GM23338 (cell line): Measurements from ENCODE around the gene PXYLP1. TPM values are rescaled to one million over a fixed set of nuclear protein-coding genes. Genes with fewer than 3 reads are reported as not detected.

Experiments used
- ATAC-seq: fragments of 200-7000 bp; cut with Tn5 transposase; 3 replicates; pipeline ENCODE4 v1.9.1; 2020
- DNase-seq: peaks from one replicate; pipeline ENCODE4 v3.0.0-alpha.2; 2015; ENCODE audit warnings: low spot score
- H2AFZ ChIP-seq: fragments of 200-600 bp; sonication (generic); 2 replicates; pipeline ENCODE4 v1.8.0; 2016; ENCODE audit warnings: antibody characterized with exemption, mild to moderate bottlenecking, moderate library complexity
- H3F3A ChIP-seq: fragments of 200-600 bp; sonication (generic); replicated peaks from 2 replicates; pipeline ENCODE4 v1.8.0; 2017; ENCODE audit warnings: antibody characterized with exemption, mixed run types, low read depth
- H3K27ac ChIP-seq: fragments of 200-600 bp; sonication (generic); 2 replicates; pipeline ENCODE4 v1.6.1; 2016; ENCODE audit warnings: low read depth
- H3K27me3 ChIP-seq: fragments of 200-600 bp; sonication (generic); 2 replicates; pipeline ENCODE4 v1.8.0; 2016; ENCODE audit warnings: mild to moderate bottlenecking, mixed run types, moderate library complexity; ENCODE audit not compliant: insufficient read depth
- H3K36me3 ChIP-seq: fragments of 200-600 bp; sonication (generic); 2 replicates; pipeline ENCODE4 v1.8.0; 2016; ENCODE audit warnings: mild to moderate bottlenecking; ENCODE audit not compliant: insufficient read depth
- H3K4me1 ChIP-seq: fragments of 200-600 bp; sonication (generic); 2 replicates; pipeline ENCODE4 v1.8.0; 2016; ENCODE audit warnings: mild to moderate bottlenecking, moderate library complexity; ENCODE audit not compliant: insufficient read depth
- H3K4me2 ChIP-seq: fragments of 200-600 bp; sonication (generic); 2 replicates; pipeline ENCODE4 v1.7.1; 2017; ENCODE audit warnings: mixed run types
- H3K4me3 ChIP-seq: fragments of 200-600 bp; sonication (generic); 2 replicates; pipeline ENCODE4 v1.6.1; 2016; ENCODE audit warnings: mixed run types
- H3K79me2 ChIP-seq: fragments of 200-600 bp; sonication (generic); replicated peaks from 2 replicates; pipeline ENCODE4 v1.8.0; 2017; ENCODE audit warnings: mild to moderate bottlenecking; ENCODE audit not compliant: insufficient read depth
- H3K9me2 ChIP-seq: fragments of 200-600 bp; sonication (generic); 2 replicates; pipeline ENCODE4 v1.8.0; 2017; ENCODE audit not compliant: insufficient read depth
- H4K20me1 ChIP-seq: fragments of 200-600 bp; sonication (generic); replicated peaks from 2 replicates; pipeline ENCODE4 v1.8.0; 2017; ENCODE audit warnings: mild to moderate bottlenecking; ENCODE audit not compliant: insufficient read depth
- H3K27ac Mint-ChIP-seq: 2 replicates; pipeline ENCODE4 v1.8.0; 2020; ENCODE audit warnings: inconsistent platforms, mild to moderate bottlenecking, moderate library complexity, mixed read lengths
- H3K27me3 Mint-ChIP-seq: 3 replicates; pipeline ENCODE4 v1.8.0; 2022; ENCODE audit warnings: low read depth, mild to moderate bottlenecking, moderate library complexity, mixed read lengths, inconsistent platforms; ENCODE audit not compliant: insufficient read depth, poor library complexity
- H3K36me3 Mint-ChIP-seq: 3 replicates; pipeline ENCODE4 v1.8.0; 2021; ENCODE audit warnings: low read depth, mild to moderate bottlenecking, inconsistent platforms, moderate library complexity, mixed read lengths
- H3K4me1 Mint-ChIP-seq: 3 replicates; pipeline ENCODE4 v1.8.0; 2020; ENCODE audit warnings: mild to moderate bottlenecking, inconsistent platforms, mixed read lengths
- H3K4me3 Mint-ChIP-seq: 3 replicates; pipeline ENCODE4 v1.8.0; 2021; ENCODE audit warnings: moderate library complexity, mild to moderate bottlenecking, inconsistent platforms, mixed read lengths
- H3K9me3 Mint-ChIP-seq: 3 replicates; pipeline ENCODE4 v1.8.0; 2020; ENCODE audit warnings: moderate library complexity, mild to moderate bottlenecking, inconsistent platforms, mixed read lengths
- ETS1 ChIP-seq: IDR thresholded peaks from 2 replicates; pipeline ENCODE4 v1.6.1; 2016; ENCODE audit warnings: antibody characterized with exemption
- EZH2 ChIP-seq: fragments of 200-600 bp; sonication (generic); IDR thresholded peaks from one replicate; pipeline ENCODE4 v1.8.0; 2017; ENCODE audit warnings: antibody characterized with exemption, mild to moderate bottlenecking, low read depth; ENCODE audit not compliant: unreplicated experiment
- JUNB ChIP-seq: IDR thresholded peaks from one replicate; pipeline ENCODE4 v1.6.1; 2016; ENCODE audit warnings: antibody characterized with exemption; ENCODE audit not compliant: unreplicated experiment
- NANOG ChIP-seq: IDR thresholded peaks from 2 replicates; pipeline ENCODE4 v1.6.1; 2016; ENCODE audit warnings: antibody characterized with exemption, borderline replicate concordance
- POLR2AphosphoS5 ChIP-seq: IDR thresholded peaks from 2 replicates; pipeline ENCODE4 v1.6.1; 2016; ENCODE audit warnings: antibody characterized with exemption, low read depth
- STAT1 ChIP-seq: IDR thresholded peaks from one replicate; pipeline ENCODE4 v1.6.1; 2016; ENCODE audit warnings: antibody characterized with exemption; ENCODE audit not compliant: unreplicated experiment
- ZNF114 ChIP-seq: fragments of 250-450 bp; sonication (Bioruptor Pico); IDR thresholded peaks from 2 replicates; pipeline ENCODE4 v1.5.0; 2020; ENCODE audit warnings: mild to moderate bottlenecking, moderate library complexity
- ZNF331 ChIP-seq: fragments of 250-450 bp; sonication (Bioruptor Pico); IDR thresholded peaks from 2 replicates; pipeline ENCODE4 v1.5.0; 2020; ENCODE audit warnings: low read depth, mild to moderate bottlenecking, moderate library complexity
- polyA plus RNA-seq: library from polyadenylated mRNA; unstranded; fragments of >200 nt; fragmentation: Nextera tagmentation; extraction: Ambion mirVana; gene quantifications from 2 replicates; pipeline ENCODE4 v1.2.1, GENCODE V29; 2016
- total RNA-seq: library from RNA; depleted of rRNA; stranded (reverse); fragments of >200 nt; shearing (Covaris generic); gene quantifications from 2 replicates; pipeline ENCODE4 v1.2.3, GENCODE V29; 2014
- TF ChIP-seq, protein P1 (sequence below): IDR thresholded peaks from one replicate; pipeline ENCODE4 v1.6.1; 2018; ENCODE audit warnings: antibody characterized with exemption; ENCODE audit not compliant: unreplicated experiment
- TF ChIP-seq, protein P2 (sequence below), 2 experiments: fragments of 200-600 bp in 1 of 2; sonication (generic) in 1 of 2; conservative IDR thresholded peaks; 2 replicates each; pipeline versions ENCODE4 v1.5.1 to v1.6.1; 2016 to 2017; ENCODE audit warnings: antibody characterized with exemption in 2 of 2, low read depth in 2 of 2, mild to moderate bottlenecking in 2 of 2, moderate library complexity in 1 of 2
- TF ChIP-seq, protein P3 (sequence below): fragments of 250-450 bp; sonication (Bioruptor Pico); IDR thresholded peaks from 2 replicates; pipeline ENCODE4 v1.5.0; 2020; ENCODE audit warnings: mild to moderate bottlenecking, moderate library complexity

PXYLP1 gene
- total and polyA plus RNA-seq, 2 experiments from 2014 or later: 8.9 to 20.1 TPM

DNA sequence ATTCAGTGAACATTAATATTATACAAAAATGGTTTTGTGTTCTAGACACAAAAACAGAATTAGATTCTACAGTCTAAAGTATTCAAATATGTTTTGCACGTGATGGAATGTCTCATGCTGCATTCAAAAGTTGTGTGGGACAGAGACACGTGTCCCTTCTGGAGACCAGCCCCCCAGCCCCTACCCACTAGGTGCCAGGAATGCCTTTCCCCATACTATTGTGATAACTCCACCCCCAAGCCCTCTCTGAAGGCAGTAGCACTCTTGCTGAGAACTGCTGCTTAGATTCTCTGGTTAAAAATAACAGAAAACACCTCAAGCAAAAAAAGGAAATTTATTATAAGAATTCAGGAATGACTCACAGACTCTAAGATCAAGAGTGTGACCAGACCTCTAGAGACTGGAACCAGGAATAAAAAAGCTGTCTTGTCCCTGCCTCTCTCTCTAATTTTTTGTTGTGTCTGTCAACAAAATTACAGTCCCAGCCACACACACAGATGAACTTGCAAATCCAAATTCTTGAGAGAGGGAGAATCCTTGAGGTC, 57.7 kb downstream of the PXYLP1 start (continued):
- TF ChIP-seq, protein P1, sequence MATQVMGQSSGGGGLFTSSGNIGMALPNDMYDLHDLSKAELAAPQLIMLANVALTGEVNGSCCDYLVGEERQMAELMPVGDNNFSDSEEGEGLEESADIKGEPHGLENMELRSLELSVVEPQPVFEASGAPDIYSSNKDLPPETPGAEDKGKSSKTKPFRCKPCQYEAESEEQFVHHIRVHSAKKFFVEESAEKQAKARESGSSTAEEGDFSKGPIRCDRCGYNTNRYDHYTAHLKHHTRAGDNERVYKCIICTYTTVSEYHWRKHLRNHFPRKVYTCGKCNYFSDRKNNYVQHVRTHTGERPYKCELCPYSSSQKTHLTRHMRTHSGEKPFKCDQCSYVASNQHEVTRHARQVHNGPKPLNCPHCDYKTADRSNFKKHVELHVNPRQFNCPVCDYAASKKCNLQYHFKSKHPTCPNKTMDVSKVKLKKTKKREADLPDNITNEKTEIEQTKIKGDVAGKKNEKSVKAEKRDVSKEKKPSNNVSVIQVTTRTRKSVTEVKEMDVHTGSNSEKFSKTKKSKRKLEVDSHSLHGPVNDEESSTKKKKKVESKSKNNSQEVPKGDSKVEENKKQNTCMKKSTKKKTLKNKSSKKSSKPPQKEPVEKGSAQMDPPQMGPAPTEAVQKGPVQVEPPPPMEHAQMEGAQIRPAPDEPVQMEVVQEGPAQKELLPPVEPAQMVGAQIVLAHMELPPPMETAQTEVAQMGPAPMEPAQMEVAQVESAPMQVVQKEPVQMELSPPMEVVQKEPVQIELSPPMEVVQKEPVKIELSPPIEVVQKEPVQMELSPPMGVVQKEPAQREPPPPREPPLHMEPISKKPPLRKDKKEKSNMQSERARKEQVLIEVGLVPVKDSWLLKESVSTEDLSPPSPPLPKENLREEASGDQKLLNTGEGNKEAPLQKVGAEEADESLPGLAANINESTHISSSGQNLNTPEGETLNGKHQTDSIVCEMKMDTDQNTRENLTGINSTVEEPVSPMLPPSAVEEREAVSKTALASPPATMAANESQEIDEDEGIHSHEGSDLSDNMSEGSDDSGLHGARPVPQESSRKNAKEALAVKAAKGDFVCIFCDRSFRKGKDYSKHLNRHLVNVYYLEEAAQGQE: no peak
- TF ChIP-seq ZNF114: no peak
- TF ChIP-seq JUNB: no peak
- TF ChIP-seq, protein P2, sequence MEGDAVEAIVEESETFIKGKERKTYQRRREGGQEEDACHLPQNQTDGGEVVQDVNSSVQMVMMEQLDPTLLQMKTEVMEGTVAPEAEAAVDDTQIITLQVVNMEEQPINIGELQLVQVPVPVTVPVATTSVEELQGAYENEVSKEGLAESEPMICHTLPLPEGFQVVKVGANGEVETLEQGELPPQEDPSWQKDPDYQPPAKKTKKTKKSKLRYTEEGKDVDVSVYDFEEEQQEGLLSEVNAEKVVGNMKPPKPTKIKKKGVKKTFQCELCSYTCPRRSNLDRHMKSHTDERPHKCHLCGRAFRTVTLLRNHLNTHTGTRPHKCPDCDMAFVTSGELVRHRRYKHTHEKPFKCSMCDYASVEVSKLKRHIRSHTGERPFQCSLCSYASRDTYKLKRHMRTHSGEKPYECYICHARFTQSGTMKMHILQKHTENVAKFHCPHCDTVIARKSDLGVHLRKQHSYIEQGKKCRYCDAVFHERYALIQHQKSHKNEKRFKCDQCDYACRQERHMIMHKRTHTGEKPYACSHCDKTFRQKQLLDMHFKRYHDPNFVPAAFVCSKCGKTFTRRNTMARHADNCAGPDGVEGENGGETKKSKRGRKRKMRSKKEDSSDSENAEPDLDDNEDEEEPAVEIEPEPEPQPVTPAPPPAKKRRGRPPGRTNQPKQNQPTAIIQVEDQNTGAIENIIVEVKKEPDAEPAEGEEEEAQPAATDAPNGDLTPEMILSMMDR (conservative IDR thresholded peaks at IDR 0.05; ENCODE audit: low read depth in 2 of 2): no peak
- TF ChIP-seq POLR2AphosphoS5: no peak

DNA sequence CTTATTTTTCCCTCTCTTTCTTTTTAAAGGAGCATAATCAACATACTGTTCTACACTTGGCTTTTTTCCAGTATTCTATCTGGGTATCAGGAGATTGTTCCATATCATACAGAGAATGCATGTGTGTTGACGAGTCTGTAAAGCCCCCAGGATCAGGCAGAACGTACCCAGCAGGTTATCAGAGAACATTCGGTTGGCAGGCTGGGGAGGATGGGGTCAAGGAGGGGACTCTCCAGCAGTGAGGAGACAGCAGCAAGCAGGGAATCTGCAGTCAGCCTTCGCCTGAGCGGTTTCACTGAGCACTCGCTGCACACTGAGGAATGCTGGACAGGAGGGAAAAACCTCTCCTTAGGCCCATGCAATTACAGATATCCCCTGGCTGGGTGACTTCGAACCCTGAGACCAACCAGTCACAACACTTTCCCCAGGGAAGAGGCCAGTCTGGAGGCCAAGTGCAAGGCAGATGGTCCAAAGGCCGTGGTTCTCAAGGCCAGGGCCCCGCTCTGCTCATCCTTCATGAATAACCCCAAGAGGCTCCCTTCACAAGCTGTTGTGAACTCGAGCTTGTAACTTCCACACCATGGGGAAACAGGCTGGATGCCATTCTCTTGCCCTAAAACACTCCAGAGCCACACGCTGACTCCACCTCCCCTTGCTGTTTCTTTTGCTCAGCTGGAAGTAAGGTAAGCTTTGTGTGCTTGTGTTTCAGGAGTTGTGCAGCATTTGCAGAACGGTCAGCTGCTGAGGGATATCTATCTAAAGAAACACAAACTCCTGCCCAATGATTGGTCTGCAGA, 60.1 kb downstream of the PXYLP1 start:
- H3K27me3 Mint-ChIP-seq: no peaks in the 10 kb centered on the region
- Histone ChIP-seq H3K36me3 (no peaks in the 10 kb centered on the region; the same call in 1 of the 2 replicates), H4K20me1 (0 out of 2 replicates have a peak, but pooled peaks cover 3% of the 10 kb centered on the region), H3K79me2 (no peaks in the 10 kb centered on the region), H2AFZ (no peak overlapping the region), H3K27ac (no peak overlapping the region), H3K27me3 (no peaks in the 10 kb centered on the region), H3K4me2 (no peak overlapping the region), H3F3A (no peaks in the 10 kb centered on the region), H3K9me2 (no peaks in the 10 kb centered on the region), H3K4me3 (no peak overlapping the region), H3K4me1 (no peaks in the 10 kb centered on the region)
- peaks cover 2% of the 10 kb centered on the region; the same call in 1 of the 3 replicates for H3K9me3 Mint-ChIP-seq
- H3K4me1 Mint-ChIP-seq: no peaks in the 10 kb centered on the region
- H3K36me3 Mint-ChIP-seq: peaks cover 10% of the 10 kb centered on the region
- H3K27ac Mint-ChIP-seq: no peak overlapping the region
- TF ChIP-seq NANOG (no peak), EZH2 (no peak), ETS1 (no peak), STAT1 (no peak), ZNF331 (no peak), ZNF114 (no peak)
- TF ChIP-seq, protein P3, sequence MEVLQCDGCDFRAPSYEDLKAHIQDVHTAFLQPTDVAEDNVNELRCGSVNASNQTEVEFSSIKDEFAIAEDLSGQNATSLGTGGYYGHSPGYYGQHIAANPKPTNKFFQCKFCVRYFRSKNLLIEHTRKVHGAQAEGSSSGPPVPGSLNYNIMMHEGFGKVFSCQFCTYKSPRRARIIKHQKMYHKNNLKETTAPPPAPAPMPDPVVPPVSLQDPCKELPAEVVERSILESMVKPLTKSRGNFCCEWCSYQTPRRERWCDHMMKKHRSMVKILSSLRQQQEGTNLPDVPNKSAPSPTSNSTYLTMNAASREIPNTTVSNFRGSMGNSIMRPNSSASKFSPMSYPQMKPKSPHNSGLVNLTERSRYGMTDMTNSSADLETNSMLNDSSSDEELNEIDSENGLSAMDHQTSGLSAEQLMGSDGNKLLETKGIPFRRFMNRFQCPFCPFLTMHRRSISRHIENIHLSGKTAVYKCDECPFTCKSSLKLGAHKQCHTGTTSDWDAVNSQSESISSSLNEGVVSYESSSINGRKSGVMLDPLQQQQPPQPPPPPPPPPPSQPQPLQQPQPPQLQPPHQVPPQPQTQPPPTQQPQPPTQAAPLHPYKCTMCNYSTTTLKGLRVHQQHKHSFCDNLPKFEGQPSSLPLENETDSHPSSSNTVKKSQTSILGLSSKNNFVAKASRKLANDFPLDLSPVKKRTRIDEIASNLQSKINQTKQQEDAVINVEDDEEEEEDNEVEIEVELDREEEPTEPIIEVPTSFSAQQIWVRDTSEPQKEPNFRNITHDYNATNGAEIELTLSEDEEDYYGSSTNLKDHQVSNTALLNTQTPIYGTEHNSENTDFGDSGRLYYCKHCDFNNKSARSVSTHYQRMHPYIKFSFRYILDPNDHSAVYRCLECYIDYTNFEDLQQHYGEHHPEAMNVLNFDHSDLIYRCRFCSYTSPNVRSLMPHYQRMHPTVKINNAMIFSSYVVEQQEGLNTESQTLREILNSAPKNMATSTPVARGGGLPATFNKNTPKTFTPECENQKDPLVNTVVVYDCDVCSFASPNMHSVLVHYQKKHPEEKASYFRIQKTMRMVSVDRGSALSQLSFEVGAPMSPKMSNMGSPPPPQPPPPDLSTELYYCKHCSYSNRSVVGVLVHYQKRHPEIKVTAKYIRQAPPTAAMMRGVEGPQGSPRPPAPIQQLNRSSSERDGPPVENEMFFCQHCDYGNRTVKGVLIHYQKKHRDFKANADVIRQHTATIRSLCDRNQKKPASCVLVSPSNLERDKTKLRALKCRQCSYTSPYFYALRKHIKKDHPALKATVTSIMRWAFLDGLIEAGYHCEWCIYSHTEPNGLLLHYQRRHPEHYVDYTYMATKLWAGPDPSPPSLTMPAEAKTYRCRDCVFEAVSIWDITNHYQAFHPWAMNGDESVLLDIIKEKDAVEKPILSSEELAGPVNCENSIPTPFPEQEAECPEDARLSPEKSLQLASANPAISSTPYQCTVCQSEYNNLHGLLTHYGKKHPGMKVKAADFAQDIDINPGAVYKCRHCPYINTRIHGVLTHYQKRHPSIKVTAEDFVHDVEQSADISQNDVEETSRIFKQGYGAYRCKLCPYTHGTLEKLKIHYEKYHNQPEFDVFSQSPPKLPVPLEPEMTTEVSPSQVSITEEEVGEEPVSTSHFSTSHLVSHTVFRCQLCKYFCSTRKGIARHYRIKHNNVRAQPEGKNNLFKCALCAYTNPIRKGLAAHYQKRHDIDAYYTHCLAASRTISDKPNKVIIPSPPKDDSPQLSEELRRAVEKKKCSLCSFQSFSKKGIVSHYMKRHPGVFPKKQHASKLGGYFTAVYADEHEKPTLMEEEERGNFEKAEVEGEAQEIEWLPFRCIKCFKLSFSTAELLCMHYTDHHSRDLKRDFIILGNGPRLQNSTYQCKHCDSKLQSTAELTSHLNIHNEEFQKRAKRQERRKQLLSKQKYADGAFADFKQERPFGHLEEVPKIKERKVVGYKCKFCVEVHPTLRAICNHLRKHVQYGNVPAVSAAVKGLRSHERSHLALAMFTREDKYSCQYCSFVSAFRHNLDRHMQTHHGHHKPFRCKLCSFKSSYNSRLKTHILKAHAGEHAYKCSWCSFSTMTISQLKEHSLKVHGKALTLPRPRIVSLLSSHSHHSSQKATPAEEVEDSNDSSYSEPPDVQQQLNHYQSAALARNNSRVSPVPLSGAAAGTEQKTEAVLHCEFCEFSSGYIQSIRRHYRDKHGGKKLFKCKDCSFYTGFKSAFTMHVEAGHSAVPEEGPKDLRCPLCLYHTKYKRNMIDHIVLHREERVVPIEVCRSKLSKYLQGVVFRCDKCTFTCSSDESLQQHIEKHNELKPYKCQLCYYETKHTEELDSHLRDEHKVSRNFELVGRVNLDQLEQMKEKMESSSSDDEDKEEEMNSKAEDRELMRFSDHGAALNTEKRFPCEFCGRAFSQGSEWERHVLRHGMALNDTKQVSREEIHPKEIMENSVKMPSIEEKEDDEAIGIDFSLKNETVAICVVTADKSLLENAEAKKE (CRISPR knock-in tag): no peak
- ATAC-seq (no peak), DNase-seq (no peak)
- no peak overlapping the region for H3K4me3 Mint-ChIP-seq
